ENCODE data around the gene BCL2L13.
"Not testable (repeated sequence)": the region's sequence is repeated elsewhere in the genome, so short reads cannot be mapped to it uniquely, and the experiment has no call there.

Gene BCL2L13

DNA sequence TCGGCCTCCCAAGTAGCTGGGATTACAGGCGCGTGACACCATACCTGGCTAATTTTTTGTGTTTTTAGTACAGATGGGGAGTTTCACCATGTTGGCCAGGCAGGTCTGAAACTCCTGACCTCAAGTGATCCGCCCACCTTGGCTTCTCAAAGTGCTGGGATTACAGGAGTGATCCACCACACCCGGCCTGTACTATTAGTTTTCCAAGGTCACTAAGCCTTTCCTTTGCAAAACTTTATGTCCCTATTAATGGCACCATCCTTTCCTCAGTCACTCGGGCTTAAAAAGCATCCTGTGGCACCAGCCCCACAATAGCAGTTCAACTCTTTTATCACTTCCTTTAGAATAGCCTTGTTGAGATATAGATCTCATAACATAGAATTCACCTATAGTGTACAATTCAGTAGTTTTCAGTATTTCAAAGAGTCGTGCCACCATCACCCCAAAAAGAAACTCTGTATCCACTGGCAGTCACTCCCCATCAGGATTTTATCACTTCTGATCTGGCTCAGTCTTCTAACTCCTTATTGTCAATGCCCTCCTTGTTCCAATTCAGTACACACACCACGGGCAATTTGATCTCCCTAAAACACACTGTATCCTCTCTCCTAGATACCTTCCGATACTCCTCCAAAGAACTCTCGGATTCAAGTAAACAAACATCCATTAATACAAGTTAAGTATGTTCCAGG, 921 bp upstream of the BCL2L13 start:
- no peak for DNase-seq

DNA sequence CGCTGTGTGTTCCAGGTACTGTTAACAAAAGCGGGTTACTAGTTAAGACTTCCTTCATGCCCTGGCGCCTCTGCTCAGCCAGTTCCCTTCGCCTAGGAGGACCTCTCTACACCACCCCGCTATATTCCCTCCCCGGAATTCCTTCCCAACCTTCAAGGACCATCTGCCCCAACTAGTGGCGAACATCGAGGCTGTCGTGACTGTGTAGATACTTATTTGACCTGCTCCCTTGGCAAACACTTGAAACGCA, 450 bp upstream of the BCL2L13 start:
- DNase-seq: no peak

DNA sequence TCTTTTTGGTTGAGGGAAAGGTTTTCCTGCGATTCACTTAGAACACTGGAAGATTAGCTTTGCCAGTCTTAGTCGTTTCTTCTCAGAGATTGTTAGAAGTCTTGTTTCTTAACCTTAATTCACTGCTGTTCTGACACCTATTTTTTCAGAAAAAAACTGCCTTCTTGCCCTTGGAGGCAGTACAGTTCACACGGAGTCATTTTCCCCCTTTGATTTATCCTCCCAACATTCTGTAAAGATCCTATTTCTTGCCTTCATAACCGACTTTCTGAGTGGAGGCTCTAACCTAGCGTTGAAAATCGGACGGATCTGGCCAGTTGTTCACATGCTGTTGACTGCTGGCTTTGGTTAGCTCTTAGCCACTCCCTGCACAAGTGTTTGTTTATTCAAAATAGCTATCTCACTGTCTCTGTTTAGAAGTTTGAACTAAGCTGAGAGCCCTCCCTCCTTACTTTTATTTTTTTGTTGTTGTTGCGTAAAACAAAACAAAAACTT, 737 bp downstream of the BCL2L13 start:
- no peak for DNase-seq

DNA sequence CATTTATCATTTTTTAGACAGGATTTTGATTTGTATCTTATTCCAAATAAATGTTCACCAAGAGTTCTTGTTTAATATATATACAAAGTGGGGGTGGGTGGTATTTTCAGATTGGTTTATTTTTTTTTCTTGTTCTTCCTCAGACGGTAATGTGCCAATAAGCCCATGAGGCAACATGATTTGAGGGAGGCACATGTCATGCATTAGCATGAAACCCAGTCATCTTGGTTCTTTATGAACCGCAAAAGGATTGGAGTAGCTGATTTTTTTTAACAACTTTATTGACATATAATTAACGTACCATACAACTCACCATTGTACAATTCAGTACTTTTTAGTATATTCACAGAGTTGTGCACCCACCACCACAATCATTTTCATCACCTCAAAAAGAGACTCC, 2.7 kb downstream of the BCL2L13 start:
- no peak for DNase-seq

DNA sequence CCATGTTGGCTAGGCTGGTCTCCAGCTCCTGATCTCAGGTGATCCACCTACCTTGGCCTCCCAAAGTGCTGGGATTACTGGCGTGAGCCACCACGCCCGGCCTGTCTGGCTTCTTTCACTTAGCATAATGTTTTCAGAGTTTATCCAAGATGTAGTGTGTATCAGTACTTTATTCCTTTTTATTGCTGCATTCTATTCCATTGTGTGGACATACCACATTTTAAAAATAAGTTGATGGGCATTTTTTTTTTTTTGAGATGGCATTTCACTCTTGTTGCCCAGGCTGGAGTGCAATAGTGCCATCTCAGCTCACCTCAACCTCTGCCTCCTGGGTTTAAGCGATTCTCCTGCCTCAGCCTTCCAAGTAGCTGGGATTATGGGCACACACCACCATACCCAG, 3.8 kb downstream of the BCL2L13 start:
- not testable (repeated sequence) for DNase-seq

DNA sequence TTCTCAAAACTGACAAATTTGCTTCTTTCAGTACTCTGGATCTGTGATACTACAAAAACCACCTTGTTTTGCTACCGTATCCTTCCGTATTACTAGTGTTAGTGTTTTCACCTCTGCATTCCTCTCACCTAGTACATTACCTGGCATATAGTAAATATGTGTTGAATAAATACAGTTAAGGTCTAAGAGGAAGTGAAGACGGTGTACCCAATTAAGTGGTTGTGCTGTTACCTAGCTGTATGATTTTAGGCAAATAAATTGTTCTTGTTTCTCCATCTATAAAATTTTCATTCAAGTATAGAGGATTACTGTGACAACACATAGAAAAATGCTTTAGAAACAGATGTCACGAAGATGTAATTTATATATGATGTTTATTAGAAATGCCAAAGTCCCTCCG, 8.9 kb downstream of the BCL2L13 start:
- no peak for DNase-seq

DNA sequence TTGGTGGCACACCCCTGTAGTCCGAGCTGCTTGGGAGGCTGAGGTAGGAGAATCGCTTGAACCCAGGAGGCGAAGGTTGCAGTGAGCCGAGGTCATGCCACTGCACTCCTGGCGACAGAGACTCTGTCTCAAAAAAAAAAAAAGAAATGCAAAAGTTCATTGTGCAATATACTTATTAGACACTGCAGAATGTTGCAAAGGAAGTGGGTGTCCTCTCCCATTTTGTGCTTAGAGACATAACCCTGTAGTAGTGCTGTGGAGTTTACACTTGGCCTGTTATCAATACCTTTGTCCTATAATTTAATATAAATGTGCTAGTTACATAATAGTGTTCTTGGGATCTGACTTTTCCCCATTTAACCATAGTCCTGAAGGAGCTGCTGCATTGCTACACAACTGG, 9.4 kb downstream of the BCL2L13 start:
- DNase-seq: no peak

DNA sequence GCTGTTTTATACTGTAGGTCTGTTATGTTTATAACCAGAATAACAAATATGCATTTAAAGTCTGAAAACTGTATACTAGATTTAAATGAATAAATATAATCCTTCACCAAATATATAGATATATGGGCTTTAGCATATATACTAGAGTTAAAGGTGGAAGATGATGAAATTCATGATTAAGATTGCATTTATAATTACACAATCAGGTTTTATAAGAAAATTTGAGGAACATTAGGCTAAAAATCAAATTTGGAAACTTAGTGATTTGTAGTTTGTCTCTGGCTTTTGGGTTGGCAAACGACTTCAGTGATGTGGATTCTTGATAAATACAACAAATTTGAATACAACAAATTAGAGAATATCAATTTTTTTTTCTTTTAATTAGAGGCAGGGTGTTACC, 10.0 kb downstream of the BCL2L13 start:
- DNase-seq: no peak

DNA sequence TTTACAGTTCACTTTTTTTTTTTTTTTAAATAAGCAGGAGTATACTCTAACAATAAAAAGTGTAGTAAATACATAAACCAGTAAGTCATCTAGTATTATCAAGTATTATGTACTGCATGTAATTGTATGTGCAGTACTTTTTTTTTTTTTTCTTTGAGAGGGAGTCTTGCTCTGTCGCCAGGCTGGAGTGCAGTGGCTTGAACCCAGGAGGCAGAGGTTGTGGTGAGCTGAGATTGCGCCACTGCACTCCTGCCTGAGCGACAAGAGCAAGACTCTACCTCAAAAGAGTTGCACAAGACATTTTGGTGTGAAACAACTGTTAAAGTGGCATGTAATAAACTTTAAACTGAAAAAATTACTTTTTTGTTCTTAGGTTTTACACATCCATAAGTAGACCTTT, 16.7 kb downstream of the BCL2L13 start:
- DNase-seq: no peak

DNA sequence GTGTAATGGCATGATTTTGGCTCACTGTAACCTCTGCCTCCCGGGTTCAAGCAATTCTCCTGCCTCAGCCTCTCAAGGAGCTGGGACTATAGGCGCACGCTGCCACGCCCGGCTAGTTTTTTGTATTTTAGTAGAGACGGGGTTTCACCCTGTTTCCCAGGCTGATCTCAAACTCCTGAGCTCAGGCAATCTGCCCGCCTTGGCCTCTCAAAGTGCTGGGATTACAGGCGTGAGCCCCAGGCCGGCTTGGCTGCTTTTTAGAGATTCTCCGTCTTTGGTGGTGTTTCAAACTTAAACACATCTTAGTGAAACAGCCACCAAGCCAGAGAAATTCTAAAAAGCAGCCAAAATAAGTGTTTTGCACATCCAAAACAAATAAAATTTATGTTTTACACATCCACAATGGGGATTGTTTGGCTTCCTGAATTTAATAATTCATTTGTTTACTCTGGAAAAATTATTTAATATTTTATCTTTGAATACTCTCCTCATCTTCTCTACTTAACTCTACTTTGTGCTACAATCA, 18.4 kb downstream of the BCL2L13 start:
- DNase-seq: no peak

DNA sequence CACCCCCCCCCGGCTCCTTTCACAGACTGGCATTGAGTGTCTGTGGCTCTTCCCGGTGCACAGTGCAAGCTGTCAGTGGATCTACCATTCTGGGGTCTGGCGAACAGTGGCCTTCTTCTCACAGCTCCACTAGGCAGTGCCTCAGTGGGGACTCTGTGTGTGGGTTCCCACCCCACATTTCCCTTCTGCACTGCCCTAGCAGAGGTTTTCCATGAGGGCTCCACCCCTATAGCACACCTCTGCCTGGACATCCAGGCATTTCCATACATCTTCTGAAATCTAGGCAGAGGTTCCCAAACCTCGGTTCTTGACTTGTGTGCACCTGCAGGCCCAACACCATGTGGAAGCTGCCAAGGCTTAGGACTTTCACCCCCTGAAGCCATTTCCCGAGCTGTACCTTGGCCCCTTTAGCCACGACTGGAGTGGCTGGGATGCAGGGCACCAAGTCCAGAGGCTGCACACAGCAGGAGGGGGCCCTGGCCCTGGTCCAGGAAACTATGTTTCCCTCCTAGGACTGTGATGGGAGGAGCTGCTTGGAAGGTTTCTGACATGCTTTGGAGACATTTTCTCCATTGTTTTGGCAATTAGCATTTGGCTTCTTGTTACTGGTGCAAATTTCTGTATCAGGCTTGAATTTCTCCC, 26.0 kb downstream of the BCL2L13 start:
- DNase-seq: no peak

DNA sequence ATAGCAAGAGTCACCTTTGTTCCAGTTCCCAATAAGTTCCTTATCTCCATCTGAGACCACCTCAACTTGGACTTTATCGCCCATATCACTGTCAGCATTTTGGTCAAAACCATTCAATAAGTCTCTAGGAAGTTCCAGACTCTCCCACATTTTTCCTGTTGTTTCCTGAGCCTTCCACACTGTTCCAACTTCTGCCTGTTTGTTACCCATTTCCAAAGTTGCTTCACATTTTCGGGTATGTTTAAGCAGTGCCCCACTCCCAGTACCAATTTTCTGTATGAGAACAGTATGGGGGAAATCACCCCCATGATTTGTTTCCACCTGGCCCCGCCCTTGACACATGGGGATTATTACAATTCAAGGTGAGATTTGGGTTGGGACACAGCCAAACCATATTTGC, 26.7 kb downstream of the BCL2L13 start:
- no peak for DNase-seq

DNA sequence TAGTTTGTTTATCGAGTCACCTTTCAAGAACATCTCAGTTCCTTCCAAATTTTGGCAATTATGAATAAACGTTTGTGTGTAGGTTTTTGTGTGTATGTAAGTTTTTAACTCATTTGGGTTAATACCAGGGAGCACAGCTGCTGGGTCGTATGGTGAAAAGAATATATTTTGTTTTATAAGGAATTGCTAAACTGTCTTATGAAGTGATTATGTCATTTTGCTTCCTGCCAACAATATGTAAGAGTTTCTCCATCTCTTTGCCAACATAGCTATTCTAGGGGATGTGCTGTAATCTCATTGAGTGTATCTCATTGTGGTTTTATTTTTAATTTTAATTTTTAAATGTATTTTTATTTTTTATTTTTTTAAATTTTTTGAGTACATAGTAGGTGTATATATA, 27.3 kb downstream of the BCL2L13 start:
- no peak for DNase-seq

DNA sequence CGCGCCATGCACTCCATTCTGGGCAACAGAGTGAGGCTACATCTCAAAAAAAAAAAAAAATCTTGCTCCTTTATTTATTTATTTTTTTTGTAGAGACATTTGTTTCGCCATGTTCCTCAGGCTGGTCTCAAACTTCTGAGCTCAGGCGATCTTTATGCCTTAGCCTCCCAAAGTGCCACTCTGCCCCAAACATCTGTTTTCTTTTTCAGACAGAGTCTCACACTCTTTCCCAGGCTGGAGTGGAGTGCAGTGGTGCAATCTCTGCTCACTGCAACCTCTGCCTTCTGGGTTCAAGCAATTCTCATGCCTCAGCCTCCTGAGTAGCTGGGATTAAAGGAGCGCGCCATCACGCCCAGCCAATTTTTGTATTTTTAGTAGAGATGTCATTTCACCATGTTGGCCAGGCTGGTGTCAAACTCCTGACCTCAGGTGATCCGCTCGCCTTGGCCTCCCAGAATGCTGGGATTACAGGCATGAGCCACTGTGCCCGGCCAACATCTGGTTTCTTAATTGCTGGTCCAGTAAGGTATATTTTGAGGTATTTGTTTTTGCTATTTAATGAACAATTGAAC, 33.0 kb downstream of the BCL2L13 start:
- DNase-seq: not testable (repeated sequence)

DNA sequence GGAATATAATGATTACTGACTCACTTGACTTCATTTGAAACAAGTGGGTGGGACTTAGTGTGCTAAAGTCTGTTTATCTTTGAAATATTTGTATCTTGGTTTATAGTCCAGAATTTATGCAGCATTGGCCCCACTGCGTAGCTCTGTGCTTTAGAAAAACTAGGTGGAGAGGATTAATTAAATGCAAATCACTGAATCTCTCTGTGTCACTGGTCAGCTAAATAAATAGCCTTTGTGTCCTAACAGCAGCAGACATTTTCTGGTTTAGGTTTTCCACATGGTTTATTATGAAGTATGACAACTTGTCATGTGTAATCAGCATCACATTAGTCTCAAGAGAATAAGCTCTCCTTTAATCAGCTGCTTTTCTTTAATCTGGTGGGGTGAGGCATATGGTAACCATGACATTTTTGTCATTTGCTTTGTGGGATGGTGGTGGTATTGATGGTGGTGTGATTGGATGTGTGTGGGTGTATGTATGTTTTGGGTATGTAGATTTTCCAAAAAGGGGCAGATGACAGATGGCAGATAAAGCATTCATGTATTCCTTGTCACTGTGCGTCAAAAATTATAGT, 33.9 kb downstream of the BCL2L13 start:
- DNase-seq: no peak

DNA sequence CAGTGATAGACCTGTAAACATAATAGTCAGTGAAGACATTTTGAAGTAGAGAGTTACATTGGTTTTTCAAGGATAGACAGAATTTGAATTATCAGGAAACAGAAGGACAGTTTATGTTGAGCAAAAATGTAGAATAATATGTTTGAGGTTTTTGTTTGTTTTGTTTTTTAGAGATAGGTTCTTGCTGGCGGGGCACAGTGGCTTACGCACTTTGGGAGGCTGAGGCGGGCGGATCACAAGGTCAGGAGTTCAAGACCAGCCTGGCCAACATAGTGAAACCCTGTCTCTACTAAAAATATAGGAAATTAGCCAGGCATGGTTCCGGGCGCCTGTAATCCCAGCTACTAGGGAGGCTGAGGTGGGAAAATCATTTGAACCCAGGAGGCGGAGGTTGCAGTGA, 35.6 kb downstream of the BCL2L13 start:
- no peak for DNase-seq

DNA sequence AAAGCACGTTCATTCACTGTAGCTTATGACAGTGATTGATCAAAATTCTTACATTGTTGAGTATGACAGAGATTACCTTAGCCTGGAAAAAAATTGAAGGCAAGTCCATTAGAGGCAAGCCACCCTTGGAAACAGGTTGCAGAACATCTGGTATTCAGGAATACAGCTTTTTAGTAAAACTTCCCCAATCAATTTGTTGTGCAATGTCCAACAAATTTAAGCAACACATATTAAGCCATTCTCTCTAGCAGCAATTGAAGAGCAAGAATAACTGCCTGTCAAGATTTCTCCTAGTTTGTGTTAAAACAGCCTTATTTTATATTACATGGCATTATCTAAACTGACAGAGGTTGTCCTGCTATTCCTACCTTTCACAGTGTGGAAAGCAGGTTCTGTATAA, 37.0 kb downstream of the BCL2L13 start:
- no peak for DNase-seq

DNA sequence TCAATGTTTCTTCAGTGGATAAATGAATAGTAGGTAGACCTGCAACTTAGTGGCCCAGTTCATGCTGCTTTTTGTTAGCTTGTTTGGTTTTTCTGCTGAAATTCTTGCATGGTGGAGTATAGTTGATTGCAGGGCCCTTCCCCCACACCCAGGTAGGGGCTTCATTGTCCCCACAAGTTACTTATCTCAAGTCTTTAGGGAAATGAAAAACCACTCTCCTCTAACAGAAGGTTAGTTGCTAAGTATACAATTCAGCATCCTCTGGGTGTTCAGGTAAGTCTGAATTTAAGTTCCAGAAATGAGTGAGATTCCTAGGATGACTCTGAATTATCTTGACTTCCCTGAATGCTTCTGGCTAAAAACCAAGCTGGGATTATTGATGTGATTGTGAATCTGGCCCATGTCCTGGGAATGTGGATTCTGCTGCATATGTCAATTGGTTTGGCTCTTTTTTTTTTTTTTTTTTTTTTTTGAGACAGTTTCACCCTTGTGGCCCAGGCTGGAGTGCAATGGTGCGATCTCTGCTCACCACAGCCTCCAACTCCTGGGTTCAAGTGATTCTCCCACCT, 40.3 kb downstream of the BCL2L13 start:
- DNase-seq: no peak

DNA sequence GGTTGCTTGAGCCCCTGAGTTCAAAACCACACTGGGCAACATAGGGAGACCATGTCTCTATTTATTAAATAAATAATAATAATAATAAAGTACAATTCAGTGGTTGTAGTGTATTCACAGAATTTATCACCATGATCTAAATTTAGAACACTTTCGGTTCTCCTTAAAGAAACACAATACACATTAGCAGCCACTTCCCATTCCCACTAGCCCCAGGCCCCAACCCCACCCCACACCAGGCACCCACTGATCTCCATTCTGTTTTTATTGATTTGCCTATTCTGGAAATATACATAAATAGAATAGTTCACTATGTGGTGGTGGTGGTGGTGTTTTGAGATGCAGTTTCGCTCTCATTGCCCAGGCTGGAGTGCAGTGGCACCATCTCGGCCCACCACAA, 45.7 kb downstream of the BCL2L13 start:
- DNase-seq: no peak

DNA sequence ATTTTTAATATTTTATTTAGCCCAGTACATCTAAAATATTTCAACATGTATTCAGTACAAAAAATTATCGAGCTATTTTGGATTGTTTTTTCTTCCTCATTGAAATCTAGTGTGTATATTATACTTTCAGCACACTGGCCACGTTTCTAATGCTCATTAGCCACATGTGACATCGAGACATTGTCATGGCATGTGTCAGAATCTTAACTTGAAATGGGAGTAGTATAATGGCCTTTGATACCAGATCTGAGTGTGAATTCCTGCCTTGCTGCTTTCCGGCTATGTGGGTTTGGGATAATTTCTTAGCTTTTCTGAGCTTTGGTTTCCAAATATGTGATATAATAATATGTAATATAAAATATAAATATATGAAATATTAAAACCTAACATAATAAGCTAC, 54.3 kb downstream of the BCL2L13 start:
- no peak for DNase-seq

DNA sequence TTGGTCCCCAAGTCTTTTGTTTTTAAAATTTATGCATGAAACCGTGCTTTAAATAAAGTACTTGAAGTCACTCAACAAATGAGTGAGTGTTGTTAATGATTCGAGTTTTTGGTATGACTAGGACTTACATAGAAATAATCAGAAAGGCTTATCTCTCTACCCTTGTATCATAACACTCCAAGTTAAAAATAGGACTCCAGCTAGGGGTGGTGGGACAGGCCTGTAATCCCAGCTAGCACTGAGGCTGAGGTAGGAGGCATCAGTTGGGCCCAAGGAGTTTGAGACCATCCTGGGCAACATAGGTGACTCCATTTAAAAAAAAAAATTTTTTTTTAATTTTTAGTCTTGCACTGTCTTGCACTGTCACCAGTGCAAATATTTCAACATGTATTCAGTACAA, 55.6 kb downstream of the BCL2L13 start:
- DNase-seq: no peak

DNA sequence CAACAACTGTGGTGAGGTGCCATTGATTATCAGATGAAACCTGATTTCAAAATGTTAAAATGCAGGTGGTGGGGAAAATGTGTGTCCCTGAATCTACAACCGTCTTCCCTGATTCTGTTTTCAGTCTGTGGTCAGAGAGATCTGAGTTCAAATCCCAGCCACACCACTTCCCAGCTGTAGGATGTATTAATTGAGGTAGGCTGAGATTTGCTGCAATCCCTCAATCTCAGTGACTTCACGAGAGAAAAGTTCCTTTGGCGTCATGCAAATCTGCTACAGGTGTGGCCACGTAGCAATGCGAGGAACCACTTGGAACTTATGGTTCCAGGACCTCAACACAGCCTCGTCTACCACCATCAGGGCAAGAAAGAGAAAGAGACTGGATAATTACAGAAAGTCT, 56.2 kb downstream of the BCL2L13 start:
- DNase-seq: no peak

DNA sequence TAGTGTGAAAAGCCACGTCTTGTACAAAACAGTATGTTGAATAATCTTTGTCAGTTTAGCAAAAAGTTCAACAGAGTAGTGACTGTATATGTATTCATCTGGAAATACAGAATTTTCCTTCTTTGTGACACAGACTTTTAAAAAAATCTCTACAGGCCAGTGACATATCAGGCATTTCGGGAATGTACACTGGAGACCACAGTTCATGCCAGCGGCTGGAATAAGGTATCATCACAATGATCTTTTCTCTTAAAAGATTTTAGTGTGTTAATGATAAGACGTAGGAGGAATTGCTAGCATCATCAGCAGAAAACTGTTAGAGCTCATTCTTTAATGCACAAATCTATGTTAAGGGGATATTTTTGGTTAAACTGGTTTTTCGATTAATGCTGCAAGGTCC, 57.4 kb downstream of the BCL2L13 start:
- DNase-seq: no peak

DNA sequence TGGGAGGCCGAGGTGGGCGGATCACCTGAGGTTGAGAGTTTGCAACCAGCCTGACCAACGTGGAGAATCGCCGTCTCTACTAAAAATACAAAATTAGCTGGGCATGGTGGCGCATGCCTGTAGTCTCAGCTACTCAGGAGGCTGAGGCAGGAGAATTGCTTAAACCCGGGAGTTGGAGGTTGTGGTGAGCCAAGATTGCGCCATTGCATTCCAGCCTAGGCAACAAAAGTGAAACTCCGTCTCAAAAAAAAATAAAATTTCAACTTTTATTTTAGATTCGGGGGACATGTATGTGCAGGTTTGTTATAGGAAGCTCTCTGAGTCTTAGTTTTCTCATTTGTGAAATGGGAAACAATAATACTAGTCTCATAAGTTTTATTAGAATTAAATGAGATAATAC, 58.6 kb downstream of the BCL2L13 start:
- DNase-seq: not testable (repeated sequence)
